PC-3 (cell line): ENCODE measurements around the gene CFAP161. TPM values are rescaled to one million over a fixed set of nuclear protein-coding genes. Genes with fewer than 3 reads are reported as not detected.

Source experiments
- ATAC-seq: fragments of 200-7000 bp; cut with Tn5 transposase; 2 replicates; pipeline ENCODE4 v1.9.1; 2020; ENCODE audit warnings: mild to moderate bottlenecking, moderate library complexity
- BruUV-seq: library from RNA; stranded (reverse); fragments of 400-500 nt; replicated peaks from 2 replicates; lab custom pipeline; 2021; lab: Mats Ljungman, UMichigan
- CTCF ChIA-PET: fragments of 300-600 bp; sonication (Branson Sonifier 250); formaldehyde crosslinking; loops from one replicate; lab custom pipeline; 2022; ENCODE audit warnings: antibody characterized with exemption; lab: Charles Lee
- POLR2A ChIA-PET: fragments of 300-600 bp; sonication (Branson Sonifier 250); formaldehyde crosslinking; loops from one replicate; lab custom pipeline; 2022; ENCODE audit warnings: antibody characterized with exemption; ENCODE audit not compliant: unreplicated experiment; lab: Charles Lee
- DNase-seq: peaks from one replicate; pipeline ENCODE4 v3.0.0-alpha.2; 2015
- H2AFZ ChIP-seq: fragments of 300-600 bp; sonication (generic); 2 replicates; pipeline ENCODE4 v1.6.0; 2016; ENCODE audit warnings: antibody characterized with exemption, low read length
- H3F3A ChIP-seq: fragments of 300-600 bp; sonication (generic); one replicate; pipeline ENCODE4 v1.6.0; 2017; ENCODE audit warnings: antibody characterized with exemption, low read length, control low read depth, mild to moderate bottlenecking; ENCODE audit not compliant: unreplicated experiment
- H3K27ac ChIP-seq: fragments of 300-600 bp; sonication (generic); 2 replicates; pipeline ENCODE4 v1.5.1; 2016; ENCODE audit warnings: mild to moderate bottlenecking, low read length
- H3K27me3 ChIP-seq: fragments of 300-600 bp; sonication (generic); 2 replicates; pipeline ENCODE4 v1.6.1; 2016; ENCODE audit warnings: low read length, mixed read lengths
- H3K36me3 ChIP-seq: fragments of 300-600 bp; sonication (generic); 2 replicates; pipeline ENCODE4 v1.6.1; 2016; ENCODE audit warnings: low read depth, mixed run types, low read length, mixed read lengths
- H3K4me1 ChIP-seq: fragments of 300-600 bp; sonication (generic); 2 replicates; pipeline ENCODE4 v1.5.1; 2016; ENCODE audit warnings: low read length; ENCODE audit not compliant: insufficient read depth
- H3K4me2 ChIP-seq: fragments of 300-600 bp; sonication (generic); 2 replicates; pipeline ENCODE4 v1.6.0; 2016; ENCODE audit warnings: low read length
- H3K4me3 ChIP-seq: fragments of 300-600 bp; sonication (generic); 2 replicates; pipeline ENCODE4 v1.5.1; 2016; ENCODE audit warnings: mild to moderate bottlenecking, low read length, mixed read lengths
- H3K79me2 ChIP-seq: fragments of 300-600 bp; sonication (generic); 2 replicates; pipeline ENCODE4 v1.6.1; 2017; ENCODE audit warnings: low read length, mixed read lengths
- H3K9ac ChIP-seq: fragments of 300-600 bp; sonication (generic); 2 replicates; pipeline ENCODE4 v1.6.0; 2016; ENCODE audit warnings: mild to moderate bottlenecking, low read length
- H3K9me2 ChIP-seq: fragments of 300-600 bp; sonication (generic); replicated peaks from 2 replicates; pipeline ENCODE4 v1.6.1; 2016; ENCODE audit warnings: mixed run types, low read length, mixed read lengths
- H3K9me3 ChIP-seq: fragments of 300-600 bp; sonication (generic); 2 replicates; pipeline ENCODE4 v1.6.1; 2016; ENCODE audit warnings: low read length, mixed read lengths
- H4K20me1 ChIP-seq: fragments of 300-600 bp; sonication (generic); 2 replicates; pipeline ENCODE4 v1.6.1; 2016; ENCODE audit warnings: low read length, mixed read lengths
- EZH2 ChIP-seq: fragments of 300-600 bp; sonication (generic); IDR thresholded peaks from one replicate; pipeline ENCODE4 v1.6.1; 2017; ENCODE audit warnings: antibody characterized with exemption, mild to moderate bottlenecking, low read length; ENCODE audit not compliant: unreplicated experiment
- EZH2phosphoT487 ChIP-seq: fragments of 300-600 bp; sonication (generic); IDR thresholded peaks from 2 replicates; pipeline ENCODE4 v1.6.1; 2018; ENCODE audit warnings: mild to moderate bottlenecking, antibody characterized with exemption, low read length, borderline replicate concordance
- intact Hi-C: fragments of 100-400 bp; cut with micrococcal nuclease; formaldehyde crosslinking; loops from 2 replicates; pipeline ENCODE4 v1.9.0; 2023
- total RNA-seq: library from RNA; depleted of rRNA; stranded (reverse); fragments of >200 nt; gene quantifications from 2 replicates; pipeline ENCODE4 v1.2.3, GENCODE V29; 2014
- TF ChIP-seq, protein P1 (sequence below): fragments of 300-600 bp; sonication (generic); conservative IDR thresholded peaks from 2 replicates; pipeline ENCODE4 v1.5.1; 2017; ENCODE audit warnings: antibody characterized with exemption, low read depth, mild to moderate bottlenecking, low read length

CFAP161 gene
- total RNA-seq, 1 experiment from 2014 or later = 0.55 TPM

DNA sequence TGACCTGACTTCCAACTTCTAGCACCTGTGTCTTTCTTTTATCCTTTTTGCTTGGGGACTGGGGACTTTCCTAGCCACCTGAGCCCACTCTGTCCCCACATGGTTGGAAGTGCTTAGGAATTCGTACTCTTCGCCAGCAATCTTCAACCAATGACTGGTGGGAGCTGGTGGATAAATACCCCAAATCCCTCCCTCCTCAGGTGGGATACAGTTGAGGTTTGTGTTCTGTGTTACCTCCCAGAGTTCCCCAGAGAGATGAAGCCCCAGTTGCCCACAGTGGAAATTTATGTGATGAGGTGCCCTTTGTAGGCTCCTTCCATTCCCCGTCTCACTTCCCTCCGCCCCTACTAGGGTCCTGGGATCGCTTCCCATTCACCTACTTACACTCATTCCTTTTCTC lies 40.1 kb upstream of the CFAP161 start:
- no peaks in the 10 kb centered on the region for H3K9me3 ChIP-seq
- no peaks in the 10 kb centered on the region for H3K36me3 ChIP-seq
- H3K4me1 ChIP-seq = peaks cover 10% of the 10 kb centered on the region
- ChIA-PET POLR2A (no interaction called here), CTCF (no interaction called here)
- no peaks in the 10 kb centered on the region for H3K9me2 ChIP-seq
- no peak overlapping the region for H3K4me2 ChIP-seq
- no peak overlapping the region for H3K27ac ChIP-seq
- no peak overlapping the region for H3K4me3 ChIP-seq
- H2AFZ ChIP-seq = no peak overlapping the region
- TF ChIP-seq EZH2phosphoT487 = no peak
- no peaks in the 10 kb centered on the region for H4K20me1 ChIP-seq
- H3K27me3 ChIP-seq = peaks cover 9% of the 10 kb centered on the region; the same call in 1 of the 2 replicates
- no TSS peak for BruUV-seq
- DNase-seq (no peak), ATAC-seq (no peak)
- no peaks in the 10 kb centered on the region for H3K79me2 ChIP-seq
- intact Hi-C loops = no loop called here
- H3F3A ChIP-seq = no peaks in the 10 kb centered on the region
- no peak overlapping the region for H3K9ac ChIP-seq

DNA sequence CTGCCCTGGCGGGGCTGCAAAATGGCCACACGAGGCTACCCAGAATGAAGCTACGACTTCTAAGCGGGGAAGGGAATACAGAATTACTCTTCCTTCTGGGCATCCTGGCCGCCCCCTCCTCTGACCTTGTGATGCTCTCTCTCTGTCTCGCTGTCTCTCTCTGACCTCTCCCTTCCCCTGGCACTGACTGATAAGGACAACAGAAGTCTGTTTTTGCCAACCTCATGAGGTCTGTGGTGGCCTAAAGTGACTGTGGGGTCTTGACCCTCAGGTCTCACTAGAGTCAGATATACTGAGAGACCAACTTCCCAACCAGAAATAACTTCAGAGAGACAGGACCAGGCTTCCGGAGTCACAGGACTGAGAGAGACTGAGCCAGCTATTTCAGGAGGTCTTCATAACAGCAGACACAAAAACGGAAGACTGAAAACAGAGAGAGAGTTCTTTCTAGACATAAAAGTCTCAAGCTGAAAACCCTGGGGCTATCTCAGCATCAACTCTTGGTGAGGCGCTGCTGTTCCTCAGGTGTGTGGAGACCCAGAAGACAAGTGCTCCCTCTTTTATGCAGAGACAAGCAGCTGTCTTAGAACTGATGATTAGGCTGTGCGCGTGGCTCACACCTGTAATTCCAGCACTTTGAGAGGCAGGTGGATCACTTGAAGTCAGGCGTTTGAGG lies 38.2 kb upstream of the CFAP161 start:
- H3K9ac ChIP-seq = no peak overlapping the region
- no peak overlapping the region for H3K4me2 ChIP-seq
- H3K4me1 ChIP-seq = peaks cover 10% of the 10 kb centered on the region
- no peak overlapping the region for H3K4me3 ChIP-seq
- H4K20me1 ChIP-seq = no peaks in the 10 kb centered on the region
- ChIA-PET POLR2A (no interaction called here), CTCF (no interaction called here)
- no peaks in the 10 kb centered on the region for H3K79me2 ChIP-seq
- no peak overlapping the region for H3K27ac ChIP-seq
- no peak for ATAC-seq
- no peaks in the 10 kb centered on the region for H3F3A ChIP-seq
- H3K27me3 ChIP-seq = peaks cover 9% of the 10 kb centered on the region; the same call in 1 of the 2 replicates
- no peaks in the 10 kb centered on the region for H3K9me3 ChIP-seq
- no peaks in the 10 kb centered on the region for H3K36me3 ChIP-seq
- TF ChIP-seq, protein P1, sequence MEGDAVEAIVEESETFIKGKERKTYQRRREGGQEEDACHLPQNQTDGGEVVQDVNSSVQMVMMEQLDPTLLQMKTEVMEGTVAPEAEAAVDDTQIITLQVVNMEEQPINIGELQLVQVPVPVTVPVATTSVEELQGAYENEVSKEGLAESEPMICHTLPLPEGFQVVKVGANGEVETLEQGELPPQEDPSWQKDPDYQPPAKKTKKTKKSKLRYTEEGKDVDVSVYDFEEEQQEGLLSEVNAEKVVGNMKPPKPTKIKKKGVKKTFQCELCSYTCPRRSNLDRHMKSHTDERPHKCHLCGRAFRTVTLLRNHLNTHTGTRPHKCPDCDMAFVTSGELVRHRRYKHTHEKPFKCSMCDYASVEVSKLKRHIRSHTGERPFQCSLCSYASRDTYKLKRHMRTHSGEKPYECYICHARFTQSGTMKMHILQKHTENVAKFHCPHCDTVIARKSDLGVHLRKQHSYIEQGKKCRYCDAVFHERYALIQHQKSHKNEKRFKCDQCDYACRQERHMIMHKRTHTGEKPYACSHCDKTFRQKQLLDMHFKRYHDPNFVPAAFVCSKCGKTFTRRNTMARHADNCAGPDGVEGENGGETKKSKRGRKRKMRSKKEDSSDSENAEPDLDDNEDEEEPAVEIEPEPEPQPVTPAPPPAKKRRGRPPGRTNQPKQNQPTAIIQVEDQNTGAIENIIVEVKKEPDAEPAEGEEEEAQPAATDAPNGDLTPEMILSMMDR = no peak
- TF ChIP-seq EZH2phosphoT487 = no peak
- no peak for TF ChIP-seq EZH2
- no peak overlapping the region for H2AFZ ChIP-seq
- intact Hi-C loops = no loop called here
- DNase-seq = no peak
- BruUV-seq = no TSS peak
- H3K9me2 ChIP-seq = no peaks in the 10 kb centered on the region

DNA sequence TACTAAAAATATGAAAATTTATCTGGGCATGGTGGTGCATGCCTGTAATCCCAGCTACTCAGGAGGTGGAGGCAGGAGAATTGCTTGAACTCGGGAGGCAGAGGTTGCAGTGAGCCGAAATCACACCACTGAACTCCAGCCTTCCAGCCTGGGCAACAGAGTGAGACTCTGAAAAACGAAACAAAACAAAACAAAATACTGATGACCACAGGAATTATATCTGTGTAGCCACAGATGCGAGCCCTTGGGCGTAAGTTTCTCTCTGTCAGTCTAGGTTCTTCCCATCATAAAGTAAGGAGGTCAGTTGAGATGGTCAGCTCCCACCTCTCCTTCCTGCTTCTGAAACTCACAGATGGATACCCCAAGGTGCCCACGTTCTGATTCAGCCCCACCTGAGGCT lies 37.7 kb upstream of the CFAP161 start:
- Histone ChIP-seq H3K27ac (no peak overlapping the region), H3K79me2 (no peaks in the 10 kb centered on the region), H2AFZ (no peak overlapping the region), H3K9me3 (no peaks in the 10 kb centered on the region), H3K4me2 (no peak overlapping the region), H3K4me1 (peaks cover 10% of the 10 kb centered on the region), H4K20me1 (no peaks in the 10 kb centered on the region), H3K9me2 (no peaks in the 10 kb centered on the region), H3F3A (no peaks in the 10 kb centered on the region), H3K4me3 (no peak overlapping the region), H3K36me3 (no peaks in the 10 kb centered on the region), H3K27me3 (peaks cover 9% of the 10 kb centered on the region; the same call in 1 of the 2 replicates), H3K9ac (no peak overlapping the region)
- DNase-seq (no peak), ATAC-seq (no peak)
- no peak for TF ChIP-seq EZH2phosphoT487
- no peak for TF ChIP-seq EZH2
- TF ChIP-seq, protein P1 = no peak
- ChIA-PET CTCF (no interaction called here), POLR2A (no interaction called here)
- no TSS peak for BruUV-seq
- intact Hi-C loops = no loop called here
